C4-2B (cell line): ENCODE measurements around the gene XPNPEP3.
A peak's percentile ranks its signal among the peaks of the same experiment; 100 is the strongest.

Source experiments
- H3K27ac ChIP-seq: fragments of 450-650 bp; 2 replicates; pipeline ENCODE4 v1.5.1; 2017
- ZFX ChIP-seq: fragments of 450-650 bp; IDR thresholded peaks from 2 replicates; pipeline ENCODE4 v1.6.1; 2017
- TF ChIP-seq, protein P1 (sequence below): fragments of 450-650 bp; conservative IDR thresholded peaks from 2 replicates; pipeline ENCODE4 v1.5.1; 2017; ENCODE audit warnings: mild to moderate bottlenecking

The XPNPEP3 gene

GRCh38 chr22:40856513-40857308 lies at the start of gene XPNPEP3, which contains the start of gene ST13:
XPNPEP3 (plus strand) TSS chr22:40857148; CDS start chr22:40857182, 34 bp downstream.
ST13 (minus strand) TSS chr22:40856639; CDS start chr22:40856540, 99 bp downstream.
- TF ChIP-seq, protein P1, sequence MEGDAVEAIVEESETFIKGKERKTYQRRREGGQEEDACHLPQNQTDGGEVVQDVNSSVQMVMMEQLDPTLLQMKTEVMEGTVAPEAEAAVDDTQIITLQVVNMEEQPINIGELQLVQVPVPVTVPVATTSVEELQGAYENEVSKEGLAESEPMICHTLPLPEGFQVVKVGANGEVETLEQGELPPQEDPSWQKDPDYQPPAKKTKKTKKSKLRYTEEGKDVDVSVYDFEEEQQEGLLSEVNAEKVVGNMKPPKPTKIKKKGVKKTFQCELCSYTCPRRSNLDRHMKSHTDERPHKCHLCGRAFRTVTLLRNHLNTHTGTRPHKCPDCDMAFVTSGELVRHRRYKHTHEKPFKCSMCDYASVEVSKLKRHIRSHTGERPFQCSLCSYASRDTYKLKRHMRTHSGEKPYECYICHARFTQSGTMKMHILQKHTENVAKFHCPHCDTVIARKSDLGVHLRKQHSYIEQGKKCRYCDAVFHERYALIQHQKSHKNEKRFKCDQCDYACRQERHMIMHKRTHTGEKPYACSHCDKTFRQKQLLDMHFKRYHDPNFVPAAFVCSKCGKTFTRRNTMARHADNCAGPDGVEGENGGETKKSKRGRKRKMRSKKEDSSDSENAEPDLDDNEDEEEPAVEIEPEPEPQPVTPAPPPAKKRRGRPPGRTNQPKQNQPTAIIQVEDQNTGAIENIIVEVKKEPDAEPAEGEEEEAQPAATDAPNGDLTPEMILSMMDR, result no peak; the same call in 1 of the 2 replicates
- peak; percentile 65 for TF ChIP-seq ZFX
- peak within 1 kb of the TSS; percentile 91 for H3K27ac ChIP-seq

- no peak for TF ChIP-seq ZFX
- TF ChIP-seq, protein P1, result no peak
- no peak overlapping the region for H3K27ac ChIP-seq
Measured at GRCh38 chr22:40808018-40808841, 48.7 kb upstream of the XPNPEP3 start.

- TF ChIP-seq, protein P1, result no peak
- no peak for TF ChIP-seq ZFX
- no peak overlapping the region for H3K27ac ChIP-seq
Measured at GRCh38 chr22:40813912-40814315, 43.0 kb upstream of the XPNPEP3 start.

GRCh38 chr22:40817737-40818136 lies 39.2 kb upstream of the XPNPEP3 start:
- no peak overlapping the region for H3K27ac ChIP-seq
- TF ChIP-seq, protein P1, result no peak
- no peak for TF ChIP-seq ZFX

DNA sequence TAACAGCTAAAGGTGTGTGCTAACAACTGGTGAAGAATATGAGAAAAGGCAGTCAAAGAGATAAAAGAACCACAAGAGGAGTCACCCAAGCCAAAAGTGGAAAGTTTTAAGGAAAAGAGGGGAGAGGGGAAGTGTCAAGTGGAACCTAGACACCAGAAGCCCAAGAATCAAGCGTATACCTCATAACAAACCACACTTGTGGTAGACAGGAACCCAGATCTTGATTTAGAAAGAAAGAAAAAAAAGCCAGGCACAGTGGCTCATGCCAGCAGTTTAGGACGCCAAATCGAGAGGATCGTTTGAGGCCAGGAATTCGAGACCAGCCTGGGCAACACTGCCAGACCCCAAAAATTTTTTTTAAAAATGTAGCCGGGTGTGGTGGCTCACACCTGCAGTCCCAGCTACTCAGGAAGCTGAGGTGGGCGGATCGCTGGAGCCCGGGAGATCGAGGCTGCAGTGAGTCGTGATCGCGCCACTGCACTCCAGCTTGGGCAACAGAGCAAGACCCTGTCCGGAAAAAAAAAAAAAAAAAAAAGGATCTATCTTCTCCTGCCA lies 38.7 kb upstream of the XPNPEP3 start:
- peak overlapping the region; percentile 83 for H3K27ac ChIP-seq
- TF ChIP-seq, protein P1, result no peak
- no peak for TF ChIP-seq ZFX

GRCh38 chr22:40818747-40819598 lies 38.0 kb upstream of the XPNPEP3 start, which contains the start of gene SLC25A17:
SLC25A17 (minus strand) TSS chr22:40819346; CDS start chr22:40819248, 98 bp downstream.
- TF ChIP-seq, protein P1, result peak; percentile 55
- TF ChIP-seq ZFX, result 0 out of 2 replicates have a peak, but pooled peaks have one; percentile 29
- peak within 1 kb of the TSS; percentile 83 for H3K27ac ChIP-seq
